GM21723 (cell line): ENCODE data around the gene PJVK.
"Not testable (repeated sequence)": the region's sequence is repeated elsewhere in the genome, so short reads cannot be mapped to it uniquely, and the experiment has no call there.

Experiments used
- ATAC-seq: cut with Tn5 transposase; IDR thresholded peaks from one replicate; pipeline ENCODE4 v1.9.1; 2021; ENCODE audit warnings: mild to moderate bottlenecking, moderate library complexity; ENCODE audit not compliant: unreplicated experiment

PJVK gene

GRCh38 chr2:178450774-178451525 is at the start of gene PJVK, which contains the start of gene PRKRA:
Gene PJVK, plus strand, starts transcription at chr2:178451378. Its CDS starts 2,032 bp downstream, at chr2:178453410.
Gene PRKRA, minus strand, starts transcription at chr2:178451175. Its CDS starts 145 bp downstream, at chr2:178451030.
- ATAC-seq, result peak; percentile 84

GRCh38 chr2:178401994-178402437 is 49.2 kb upstream of the PJVK start:
- no peak for ATAC-seq

GRCh38 chr2:178403671-178404306 is 47.4 kb upstream of the PJVK start:
- peak; percentile 49 for ATAC-seq

- ATAC-seq, result peak; percentile 99
Measured at GRCh38 chr2:178404368-178404767, 46.8 kb upstream of the PJVK start.

GRCh38 chr2:178409261-178409660 is 41.9 kb upstream of the PJVK start:
- ATAC-seq, result no peak

GRCh38 chr2:178412047-178412446 is 39.1 kb upstream of the PJVK start:
- no peak for ATAC-seq

GRCh38 chr2:178412453-178412852 is 38.7 kb upstream of the PJVK start:
- ATAC-seq, result not testable (repeated sequence)

- peak; percentile 80 for ATAC-seq
Measured at GRCh38 chr2:178413472-178414265, 37.5 kb upstream of the PJVK start.

- peak; percentile 76 for ATAC-seq
Measured at GRCh38 chr2:178414266-178415247, 36.6 kb upstream of the PJVK start.

GRCh38 chr2:178415979-178416378 is 35.2 kb upstream of the PJVK start:
- ATAC-seq, result no peak

GRCh38 chr2:178417916-178418315 is 33.3 kb upstream of the PJVK start:
- no peak for ATAC-seq

- ATAC-seq, result no peak
Measured at GRCh38 chr2:178418426-178418825, 32.8 kb upstream of the PJVK start.

GRCh38 chr2:178419123-178419522 is 32.1 kb upstream of the PJVK start:
- ATAC-seq, result no peak

- ATAC-seq, result no peak
Measured at GRCh38 chr2:178420463-178420999, 30.6 kb upstream of the PJVK start.

GRCh38 chr2:178422097-178422496 is 29.1 kb upstream of the PJVK start:
- ATAC-seq, result no peak

GRCh38 chr2:178423746-178424145 is 27.4 kb upstream of the PJVK start:
- not testable (repeated sequence) for ATAC-seq

- ATAC-seq, result no peak
Measured at GRCh38 chr2:178425255-178425827, 25.8 kb upstream of the PJVK start.

GRCh38 chr2:178426388-178426787 is 24.8 kb upstream of the PJVK start:
- ATAC-seq, result no peak

GRCh38 chr2:178427458-178427857 is 23.7 kb upstream of the PJVK start:
- ATAC-seq, result no peak

GRCh38 chr2:178428396-178428806 is 22.8 kb upstream of the PJVK start:
- ATAC-seq, result no peak
